Measurements from ENCODE around the gene IL17RE.

The IL17RE gene

DNA sequence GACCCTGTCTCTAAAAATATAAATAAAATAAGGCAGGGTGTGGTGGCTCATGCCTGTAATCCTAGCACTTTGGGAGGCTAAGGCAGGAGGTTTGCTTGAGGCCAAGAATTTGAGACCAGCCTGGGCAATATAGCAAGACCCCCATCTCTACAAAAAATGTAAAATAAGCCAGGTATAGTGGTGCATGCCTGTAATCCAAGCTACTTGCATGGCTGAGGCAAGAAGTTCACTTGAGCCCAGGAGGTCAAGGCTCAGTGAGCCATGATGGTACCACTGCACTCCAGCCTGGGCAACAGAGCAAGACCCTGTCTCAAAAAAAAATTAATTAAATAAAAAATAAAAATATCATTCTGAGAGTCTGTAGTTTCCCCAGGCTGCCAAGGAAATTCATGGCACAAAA, 16.3 kb upstream of the IL17RE start:
- TF ChIP-seq, protein P1, sequence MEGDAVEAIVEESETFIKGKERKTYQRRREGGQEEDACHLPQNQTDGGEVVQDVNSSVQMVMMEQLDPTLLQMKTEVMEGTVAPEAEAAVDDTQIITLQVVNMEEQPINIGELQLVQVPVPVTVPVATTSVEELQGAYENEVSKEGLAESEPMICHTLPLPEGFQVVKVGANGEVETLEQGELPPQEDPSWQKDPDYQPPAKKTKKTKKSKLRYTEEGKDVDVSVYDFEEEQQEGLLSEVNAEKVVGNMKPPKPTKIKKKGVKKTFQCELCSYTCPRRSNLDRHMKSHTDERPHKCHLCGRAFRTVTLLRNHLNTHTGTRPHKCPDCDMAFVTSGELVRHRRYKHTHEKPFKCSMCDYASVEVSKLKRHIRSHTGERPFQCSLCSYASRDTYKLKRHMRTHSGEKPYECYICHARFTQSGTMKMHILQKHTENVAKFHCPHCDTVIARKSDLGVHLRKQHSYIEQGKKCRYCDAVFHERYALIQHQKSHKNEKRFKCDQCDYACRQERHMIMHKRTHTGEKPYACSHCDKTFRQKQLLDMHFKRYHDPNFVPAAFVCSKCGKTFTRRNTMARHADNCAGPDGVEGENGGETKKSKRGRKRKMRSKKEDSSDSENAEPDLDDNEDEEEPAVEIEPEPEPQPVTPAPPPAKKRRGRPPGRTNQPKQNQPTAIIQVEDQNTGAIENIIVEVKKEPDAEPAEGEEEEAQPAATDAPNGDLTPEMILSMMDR (IDR thresholded peaks at IDR 0.05; ENCODE audit: low read depth, low read length): no peak
- DNase-seq: no peak
- H3K36me3 ChIP-seq: no peaks in the 10 kb centered on the region

DNA sequence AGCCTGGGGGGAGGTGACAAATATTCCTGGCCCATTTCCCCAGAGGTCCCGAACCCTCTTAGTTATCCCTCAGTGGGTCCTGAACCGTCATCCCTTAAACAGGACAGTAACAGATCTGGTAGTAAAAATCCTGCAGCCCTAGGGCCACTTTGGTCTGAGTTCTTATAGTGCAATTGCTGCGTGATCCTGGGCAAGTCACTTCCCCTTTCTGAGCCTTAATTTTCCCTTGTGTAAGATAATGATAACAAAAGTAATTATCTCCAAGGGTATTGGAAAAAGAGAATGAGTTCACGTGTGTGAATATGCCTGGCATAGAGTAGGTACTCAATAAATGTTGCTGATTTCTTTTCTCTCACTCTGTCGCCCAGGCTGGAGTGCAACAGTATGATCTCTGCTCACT, 15.2 kb upstream of the IL17RE start:
- Histone ChIP-seq H3K36me3 (peaks cover 7% of the 10 kb centered on the region), H3K9me3 (ENCODE audit: severe bottlenecking) (no peaks in the 10 kb centered on the region), H3K4me3 (ENCODE audit: low read depth, low read length) (no peak overlapping the region), H3K27ac (no peak overlapping the region), H3K27me3 (ENCODE audit: insufficient read depth, low read depth, severe bottlenecking) (no peaks in the 10 kb centered on the region)
- TF ChIP-seq, protein P1 (IDR thresholded peaks at IDR 0.05; ENCODE audit: low read depth, low read length): no peak
- no peak for DNase-seq

More for the DNA sequence above, 16.3 kb upstream of the IL17RE start:
- H3K9me3 ChIP-seq (ENCODE audit: severe bottlenecking): no peaks in the 10 kb centered on the region
- H3K27me3 ChIP-seq (ENCODE audit: insufficient read depth, low read depth, severe bottlenecking): no peaks in the 10 kb centered on the region
- H3K27ac ChIP-seq: no peak overlapping the region
- no peak overlapping the region for H3K4me3 ChIP-seq (ENCODE audit: low read depth, low read length)

GRCh38 chr3:9888540-9888939, 14.1 kb upstream of the IL17RE start:
- Histone ChIP-seq H3K9me3 (ENCODE audit: severe bottlenecking) (no peaks in the 10 kb centered on the region), H3K27ac (no peak overlapping the region), H3K4me3 (ENCODE audit: low read depth, low read length) (no peak overlapping the region), H3K27me3 (ENCODE audit: insufficient read depth, low read depth, severe bottlenecking) (no peaks in the 10 kb centered on the region), H3K36me3 (peaks cover 18% of the 10 kb centered on the region)
- no peak for DNase-seq
- TF ChIP-seq, protein P1 (IDR thresholded peaks at IDR 0.05; ENCODE audit: low read depth, low read length): no peak

DNA sequence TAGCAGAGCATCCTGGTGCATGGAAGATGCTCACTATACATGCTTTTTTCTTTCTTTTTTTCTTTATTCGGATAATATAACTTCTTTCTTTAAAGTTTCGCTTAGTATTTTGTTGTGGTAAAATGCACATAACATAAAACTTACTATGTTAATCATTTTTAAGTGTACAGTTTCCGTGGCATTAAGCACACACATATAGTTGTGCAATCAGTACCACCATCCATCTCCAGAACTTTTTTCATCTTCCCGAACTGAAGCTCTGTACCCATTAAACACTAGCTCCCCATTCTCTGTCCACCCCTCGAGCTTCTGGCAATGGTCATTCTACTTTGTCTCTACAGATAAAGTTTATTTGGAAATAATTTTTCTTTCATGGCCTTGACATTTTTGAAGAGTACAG, 13.2 kb upstream of the IL17RE start:
- no peak for DNase-seq
- Histone ChIP-seq H3K27ac (no peak overlapping the region), H3K4me3 (ENCODE audit: low read depth, low read length) (no peak overlapping the region), H3K36me3 (peaks cover 24% of the 10 kb centered on the region), H3K27me3 (ENCODE audit: insufficient read depth, low read depth, severe bottlenecking) (no peaks in the 10 kb centered on the region), H3K9me3 (ENCODE audit: severe bottlenecking) (no peaks in the 10 kb centered on the region)
- TF ChIP-seq, protein P1 (IDR thresholded peaks at IDR 0.05; ENCODE audit: low read depth, low read length): no peak

DNA sequence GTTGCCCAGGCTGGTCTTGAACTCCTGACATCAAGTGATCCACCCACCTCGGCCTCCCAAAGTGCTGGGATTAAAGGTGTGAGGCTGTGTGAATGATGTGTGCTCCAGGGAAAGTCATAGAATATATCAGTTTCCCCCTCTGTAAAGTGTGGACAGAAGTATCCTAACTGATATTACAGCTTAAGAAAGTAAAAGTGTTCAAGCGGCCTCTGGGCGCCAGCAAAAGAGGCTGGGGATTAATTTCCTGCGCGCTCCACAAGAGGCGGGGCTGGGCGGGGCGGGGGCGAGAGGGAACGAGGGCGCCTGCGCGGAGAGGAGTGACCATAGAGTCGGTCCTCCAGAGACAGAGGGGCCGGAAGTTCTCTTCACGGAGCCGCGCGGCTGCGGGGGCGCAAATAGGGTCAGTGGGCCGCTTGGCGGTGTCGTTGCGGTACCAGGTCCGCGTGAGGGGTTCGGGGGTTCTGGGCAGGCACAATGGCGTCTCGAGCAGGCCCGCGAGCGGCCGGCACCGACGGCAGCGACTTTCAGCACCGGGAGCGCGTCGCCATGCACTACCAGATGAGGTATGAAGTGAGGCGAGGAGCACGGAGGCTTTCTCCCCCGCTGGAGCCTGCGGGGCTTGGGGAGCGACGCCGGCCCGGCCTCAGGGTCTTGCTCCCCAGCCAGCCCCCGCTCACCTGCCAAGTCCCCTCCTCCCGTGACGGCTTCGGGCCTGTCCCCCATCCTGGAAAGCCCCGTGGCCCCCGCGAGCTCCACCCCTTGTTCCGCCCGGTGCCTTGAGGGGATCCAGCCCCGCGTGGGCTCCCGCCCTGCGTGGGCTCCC, 12.2 kb upstream of the IL17RE start, which contains the start of gene JAGN1:
TSS of gene JAGN1 (plus strand) at position 362 of the 823 bp plus-strand sequence. CDS start at position 475, 113 bp downstream.
- Histone ChIP-seq H3K27ac (peak within 1 kb of the TSS; percentile 87), H3K36me3 (peaks cover 24% of the 10 kb centered on the region), H3K27me3 (ENCODE audit: insufficient read depth, low read depth, severe bottlenecking) (no peaks in the 10 kb centered on the region), H3K4me3 (ENCODE audit: low read depth, low read length) (peak within 1 kb of the TSS; percentile 86), H3K9me3 (ENCODE audit: severe bottlenecking) (no peaks in the 10 kb centered on the region)
- TF ChIP-seq, protein P1 (IDR thresholded peaks at IDR 0.05; ENCODE audit: low read depth, low read length): no peak
- DNase-seq: peak; percentile 89
